Glutamatergic neuron (in vitro differentiated cells): ENCODE measurements around the gene TMEM258. TPM values are rescaled to one million over a fixed set of nuclear protein-coding genes. Genes with fewer than 3 reads are reported as not detected.

ENCODE experiments used
- DNase-seq: peaks from one replicate; pipeline ENCODE4 v3.0.0; 2022
- H3K27ac Mint-ChIP-seq: one replicate; pipeline ENCODE4 v1.8.0; 2020; ENCODE audit warnings: mild to moderate bottlenecking, mixed read lengths, inconsistent platforms; ENCODE audit not compliant: unreplicated experiment
- H3K27me3 Mint-ChIP-seq: one replicate; pipeline ENCODE4 v1.8.0; 2020; ENCODE audit warnings: mild to moderate bottlenecking, moderate library complexity, mixed read lengths, inconsistent platforms; ENCODE audit not compliant: unreplicated experiment
- H3K36me3 Mint-ChIP-seq: one replicate; pipeline ENCODE4 v1.8.0; 2020; ENCODE audit warnings: mild to moderate bottlenecking, mixed read lengths, inconsistent platforms; ENCODE audit not compliant: unreplicated experiment
- H3K4me1 Mint-ChIP-seq: one replicate; pipeline ENCODE4 v1.8.0; 2020; ENCODE audit warnings: mild to moderate bottlenecking, low read depth, mixed read lengths, inconsistent platforms; ENCODE audit not compliant: unreplicated experiment
- H3K4me3 Mint-ChIP-seq: one replicate; pipeline ENCODE4 v1.8.0; 2020; ENCODE audit warnings: mild to moderate bottlenecking, mixed read lengths, inconsistent platforms; ENCODE audit not compliant: unreplicated experiment
- H3K9me3 Mint-ChIP-seq: one replicate; pipeline ENCODE4 v1.8.0; 2020; ENCODE audit warnings: mild to moderate bottlenecking, moderate library complexity, mixed read lengths, inconsistent platforms; ENCODE audit not compliant: unreplicated experiment
- total RNA-seq: library from RNA; stranded (reverse); fragmentation: NEBNext Ultra II Directional; extraction: Animal tissue kit (Norgen Biotek cat#: 25700); gene quantifications from one replicate; pipeline ENCODE4 v1.2.1, GENCODE V29; 2021; ENCODE audit not compliant: unreplicated experiment
- TF ChIP-seq, protein P1 (sequence below): fragments of 200-600 bp; sonication (generic); IDR thresholded peaks from one replicate; pipeline ENCODE4 v1.5.0; 2021; ENCODE audit not compliant: partially characterized antibody, unreplicated experiment

Gene TMEM258
- total RNA-seq, 1 donor from 2014 or later, result 82.7 TPM

DNA sequence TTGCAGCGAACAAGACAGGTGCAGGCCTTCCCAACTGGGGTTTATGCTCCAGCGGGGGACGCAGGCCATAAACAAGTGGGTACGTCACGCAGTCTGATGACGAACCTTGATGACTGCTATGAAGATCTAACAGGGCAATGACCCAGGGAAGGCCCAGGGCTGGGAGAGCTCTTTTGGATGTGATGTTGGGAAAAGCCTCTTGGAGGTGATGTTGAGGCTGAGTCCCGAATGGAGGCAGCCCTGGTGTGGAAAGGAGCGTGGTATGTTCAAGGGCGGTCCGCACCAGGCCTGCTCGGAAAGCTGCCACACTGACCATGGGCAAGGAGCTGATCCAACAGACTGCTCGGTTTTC, 41.5 kb upstream of the TMEM258 start:
- TF ChIP-seq, protein P1, sequence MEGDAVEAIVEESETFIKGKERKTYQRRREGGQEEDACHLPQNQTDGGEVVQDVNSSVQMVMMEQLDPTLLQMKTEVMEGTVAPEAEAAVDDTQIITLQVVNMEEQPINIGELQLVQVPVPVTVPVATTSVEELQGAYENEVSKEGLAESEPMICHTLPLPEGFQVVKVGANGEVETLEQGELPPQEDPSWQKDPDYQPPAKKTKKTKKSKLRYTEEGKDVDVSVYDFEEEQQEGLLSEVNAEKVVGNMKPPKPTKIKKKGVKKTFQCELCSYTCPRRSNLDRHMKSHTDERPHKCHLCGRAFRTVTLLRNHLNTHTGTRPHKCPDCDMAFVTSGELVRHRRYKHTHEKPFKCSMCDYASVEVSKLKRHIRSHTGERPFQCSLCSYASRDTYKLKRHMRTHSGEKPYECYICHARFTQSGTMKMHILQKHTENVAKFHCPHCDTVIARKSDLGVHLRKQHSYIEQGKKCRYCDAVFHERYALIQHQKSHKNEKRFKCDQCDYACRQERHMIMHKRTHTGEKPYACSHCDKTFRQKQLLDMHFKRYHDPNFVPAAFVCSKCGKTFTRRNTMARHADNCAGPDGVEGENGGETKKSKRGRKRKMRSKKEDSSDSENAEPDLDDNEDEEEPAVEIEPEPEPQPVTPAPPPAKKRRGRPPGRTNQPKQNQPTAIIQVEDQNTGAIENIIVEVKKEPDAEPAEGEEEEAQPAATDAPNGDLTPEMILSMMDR, result no peak
- H3K27ac Mint-ChIP-seq, result peak overlapping the region; percentile 94
- no peaks in the 10 kb centered on the region for H3K36me3 Mint-ChIP-seq
- peak overlapping the region; percentile 83 for H3K4me3 Mint-ChIP-seq
- DNase-seq, result no peak
- peaks cover 17% of the 10 kb centered on the region for H3K27me3 Mint-ChIP-seq
- H3K9me3 Mint-ChIP-seq, result peaks cover 11% of the 10 kb centered on the region
- H3K4me1 Mint-ChIP-seq, result peaks cover 46% of the 10 kb centered on the region

DNA sequence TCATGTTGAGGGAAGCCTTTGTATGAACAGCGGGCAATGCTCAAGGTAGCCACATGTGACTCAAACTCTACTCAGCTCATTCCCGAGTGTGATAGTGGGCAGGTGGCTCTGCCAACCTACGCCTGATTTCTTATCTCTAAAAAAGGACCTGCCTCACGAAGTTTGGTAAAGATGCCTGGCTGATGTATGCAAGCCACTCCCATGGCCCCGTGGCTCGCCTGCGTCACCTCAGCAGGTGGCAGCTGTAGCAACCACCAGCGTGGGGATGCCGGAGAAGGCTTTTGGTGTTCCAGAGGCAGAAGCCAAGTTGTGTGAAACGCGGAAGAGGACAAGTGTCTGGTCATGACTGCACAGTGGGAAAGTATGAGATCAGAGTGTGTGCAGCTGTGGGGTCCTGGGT, 41.1 kb upstream of the TMEM258 start:
- peak overlapping the region; percentile 94 for H3K27ac Mint-ChIP-seq
- no peaks in the 10 kb centered on the region for H3K36me3 Mint-ChIP-seq
- H3K4me3 Mint-ChIP-seq, result peak overlapping the region; percentile 83
- peaks cover 46% of the 10 kb centered on the region for H3K4me1 Mint-ChIP-seq
- DNase-seq, result no peak
- TF ChIP-seq, protein P1, result no peak
- peaks cover 10% of the 10 kb centered on the region for H3K9me3 Mint-ChIP-seq
- H3K27me3 Mint-ChIP-seq, result peaks cover 17% of the 10 kb centered on the region

DNA sequence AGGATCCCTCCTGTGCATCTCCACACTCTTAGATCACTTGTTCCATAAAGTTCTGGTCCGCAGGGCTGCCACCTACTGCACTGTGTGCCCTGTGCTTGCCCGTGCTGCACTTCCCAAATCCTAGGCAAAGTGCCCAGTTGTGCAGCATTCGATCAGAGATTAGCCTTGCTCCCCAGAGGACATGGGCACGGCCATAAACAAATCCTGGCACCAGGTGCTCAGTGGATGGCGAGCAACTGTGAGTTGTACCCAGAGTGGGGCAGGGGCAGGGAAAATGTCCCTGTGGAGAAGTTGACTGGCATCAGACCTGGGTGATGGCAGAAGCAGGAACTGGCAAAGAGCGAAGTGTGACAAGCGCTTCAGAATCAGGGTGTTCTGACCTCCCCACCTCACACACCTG, 40.4 kb upstream of the TMEM258 start:
- H3K27me3 Mint-ChIP-seq, result peaks cover 21% of the 10 kb centered on the region
- peaks cover 15% of the 10 kb centered on the region for H3K9me3 Mint-ChIP-seq
- TF ChIP-seq, protein P1, result no peak
- H3K4me1 Mint-ChIP-seq, result peaks cover 46% of the 10 kb centered on the region
- peak overlapping the region; percentile 83 for H3K4me3 Mint-ChIP-seq
- DNase-seq, result no peak
- H3K27ac Mint-ChIP-seq, result no peak overlapping the region
- H3K36me3 Mint-ChIP-seq, result no peaks in the 10 kb centered on the region

DNA sequence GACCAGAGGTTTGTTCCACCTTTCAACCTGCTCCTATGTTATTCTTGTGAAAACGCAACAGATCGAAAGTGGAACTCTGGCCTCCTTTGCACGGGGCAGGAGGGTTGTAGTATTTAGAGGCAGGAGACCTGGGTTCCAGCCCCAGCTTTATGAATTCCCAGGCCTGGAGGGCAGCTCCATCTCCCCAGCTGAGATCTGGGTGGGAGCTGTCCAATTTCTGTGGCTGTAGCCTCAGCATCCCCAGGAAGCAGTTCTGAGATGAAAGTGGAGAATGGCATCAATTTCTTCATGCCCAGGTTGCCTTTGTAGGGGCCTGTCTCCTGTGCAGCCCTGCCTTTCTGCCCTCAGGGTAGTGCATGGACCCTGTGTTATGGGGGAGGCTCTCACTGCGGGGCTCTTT, 39.8 kb upstream of the TMEM258 start:
- H3K27ac Mint-ChIP-seq, result peak overlapping the region; percentile 65
- peaks cover 21% of the 10 kb centered on the region for H3K27me3 Mint-ChIP-seq
- H3K36me3 Mint-ChIP-seq, result no peaks in the 10 kb centered on the region
- H3K9me3 Mint-ChIP-seq, result peaks cover 16% of the 10 kb centered on the region
- peaks cover 46% of the 10 kb centered on the region for H3K4me1 Mint-ChIP-seq
- no peak for DNase-seq
- H3K4me3 Mint-ChIP-seq, result peak overlapping the region; percentile 92
- TF ChIP-seq, protein P1, result no peak

DNA sequence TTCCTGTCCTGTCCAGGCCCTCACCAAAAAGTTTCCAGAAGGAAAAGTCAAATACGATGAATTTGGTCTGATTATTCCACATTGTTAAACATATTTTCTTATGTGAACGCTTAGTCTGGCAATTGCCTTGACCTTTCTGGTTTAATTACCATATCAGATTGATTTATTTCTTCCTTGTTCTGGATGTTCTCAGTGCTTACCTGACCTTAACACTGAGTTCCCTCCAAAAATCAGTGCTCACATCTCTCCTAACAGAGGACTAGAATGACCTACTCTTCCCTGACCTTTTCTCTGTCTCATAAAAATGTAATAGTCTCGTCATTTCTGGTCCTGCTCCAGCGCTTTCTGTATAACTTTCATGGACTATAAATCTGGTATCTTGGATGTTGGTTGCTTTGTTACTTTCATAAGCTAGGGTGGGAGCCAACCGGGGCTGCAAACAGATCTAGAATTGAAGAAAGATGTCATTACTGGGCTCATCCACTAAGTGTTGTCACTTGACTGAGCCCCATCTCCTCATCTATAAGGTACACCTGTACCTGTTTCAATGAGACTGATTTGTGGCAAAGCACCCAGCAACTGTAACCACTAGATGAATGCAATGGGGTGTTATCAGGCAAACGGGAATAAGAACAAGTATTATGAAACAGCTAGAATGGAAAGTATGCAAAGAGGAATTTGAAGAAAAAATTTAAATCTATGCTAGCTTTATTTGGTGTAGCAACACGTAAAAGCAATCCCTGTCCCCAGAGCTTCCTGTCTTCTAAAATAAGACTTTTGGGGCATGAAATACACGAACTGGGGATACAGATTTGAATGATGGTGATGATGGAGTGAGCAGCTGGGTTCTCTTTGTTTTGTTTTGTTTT, 38.1 kb upstream of the TMEM258 start:
- DNase-seq, result no peak
- Mint-ChIP-seq H3K4me3 (peak overlapping the region; percentile 92), H3K27ac (peak overlapping the region; percentile 56), H3K36me3 (no peaks in the 10 kb centered on the region), H3K4me1 (peaks cover 53% of the 10 kb centered on the region), H3K27me3 (peaks cover 27% of the 10 kb centered on the region), H3K9me3 (peaks cover 19% of the 10 kb centered on the region)
- TF ChIP-seq, protein P1, result no peak
